HCT116 (cell line): ENCODE measurements around the gene MAP2K2.

Experiments used
- CBX3 ChIP-seq: IDR thresholded peaks from 2 replicates; pipeline ENCODE4 v1.6.1; 2012; ENCODE audit warnings: low read depth
- CTCF ChIP-seq, 3 experiments: fragments of 200-600 bp in 1 of 3; sonication (generic) in 1 of 3; IDR thresholded peaks in 2 of 3; conservative IDR thresholded peaks in 1 of 3; 2 replicates each; pipeline ENCODE4 v1.5.1; 2012 to 2017; ENCODE audit warnings: low read depth in 2 of 3, low read length in 2 of 3, antibody characterized with exemption in 1 of 3, borderline replicate concordance in 1 of 3, control low read depth in 1 of 3, mild to moderate bottlenecking in 1 of 3, mixed read lengths in 1 of 3, mixed run types in 1 of 3, moderate library complexity in 1 of 3; ENCODE audit not compliant: insufficient read depth in 1 of 3
- EGR1 ChIP-seq: IDR thresholded peaks from 2 replicates; pipeline ENCODE4 v1.6.1; 2012; ENCODE audit warnings: low read depth
- EZH2phosphoT487 ChIP-seq: fragments of 200-600 bp; IDR thresholded peaks from 2 replicates; pipeline ENCODE4 v1.6.1; 2018; ENCODE audit warnings: antibody characterized with exemption, borderline replicate concordance
- RAD21 ChIP-seq: IDR thresholded peaks from 2 replicates; pipeline ENCODE4 v1.6.1; 2012; ENCODE audit warnings: low read depth, mild to moderate bottlenecking
- SIN3A ChIP-seq: IDR thresholded peaks from 2 replicates; pipeline ENCODE4 v1.6.1; 2012; ENCODE audit warnings: low read depth
- SRF ChIP-seq: IDR thresholded peaks from 2 replicates; pipeline ENCODE4 v1.6.1; 2012; ENCODE audit warnings: low read depth
- YY1 ChIP-seq: IDR thresholded peaks from 2 replicates; pipeline ENCODE4 v1.6.1; 2011; ENCODE audit warnings: low read length, low read depth, moderate library complexity, mild to moderate bottlenecking; ENCODE audit not compliant: insufficient replicate concordance; ENCODE audit errors: extremely low read depth
- ZBTB33 ChIP-seq: IDR thresholded peaks from 2 replicates; pipeline ENCODE4 v1.6.1; 2011; ENCODE audit warnings: mild to moderate bottlenecking, low read length, moderate library complexity; ENCODE audit not compliant: insufficient replicate concordance; ENCODE audit errors: extremely low read depth
- ZFX ChIP-seq: fragments of 450-650 bp; IDR thresholded peaks from 2 replicates; pipeline ENCODE4 v1.6.1; 2017
- TF ChIP-seq, protein P1 (sequence below): IDR thresholded peaks from 2 replicates; pipeline ENCODE4 v1.6.1; 2012

DNA sequence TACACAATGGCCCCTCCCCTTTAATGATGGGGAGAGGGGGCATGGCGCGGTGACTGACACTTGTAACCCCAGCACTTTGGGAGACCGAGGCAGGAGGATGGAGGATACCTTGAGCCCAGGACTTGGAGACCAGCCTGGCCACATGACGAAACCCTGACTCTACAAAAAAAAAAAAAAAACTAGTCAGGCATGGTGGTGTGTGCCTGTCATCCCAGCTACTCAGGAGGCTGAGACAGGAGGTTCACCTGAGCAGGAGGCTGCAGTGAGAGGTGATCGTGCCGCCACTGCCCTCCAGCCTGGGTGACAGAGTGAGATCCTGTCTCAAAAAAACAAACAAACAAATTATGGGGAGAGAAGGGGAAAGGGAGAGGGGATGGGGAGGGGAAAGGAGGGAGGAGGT, 43.4 kb downstream of the MAP2K2 start:
- TF ChIP-seq CTCF (IDR thresholded peaks at IDR 0.05 in 2 of 3, conservative IDR thresholded peaks at IDR 0.05 in 1 of 3; ENCODE audit: borderline replicate concordance in 1 of 3, insufficient read depth in 1 of 3, low read depth in 2 of 3, low read length in 2 of 3) (no peak), ZFX (no peak), EGR1 (no peak), CBX3 (no peak), ZBTB33 (no peak), RAD21 (no peak), SRF (no peak), YY1 (no peak), EZH2phosphoT487 (no peak), SIN3A (no peak)
- TF ChIP-seq, protein P1, sequence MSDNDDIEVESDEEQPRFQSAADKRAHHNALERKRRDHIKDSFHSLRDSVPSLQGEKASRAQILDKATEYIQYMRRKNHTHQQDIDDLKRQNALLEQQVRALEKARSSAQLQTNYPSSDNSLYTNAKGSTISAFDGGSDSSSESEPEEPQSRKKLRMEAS = no peak
